ENCODE data around the gene CCDC188.

DNA sequence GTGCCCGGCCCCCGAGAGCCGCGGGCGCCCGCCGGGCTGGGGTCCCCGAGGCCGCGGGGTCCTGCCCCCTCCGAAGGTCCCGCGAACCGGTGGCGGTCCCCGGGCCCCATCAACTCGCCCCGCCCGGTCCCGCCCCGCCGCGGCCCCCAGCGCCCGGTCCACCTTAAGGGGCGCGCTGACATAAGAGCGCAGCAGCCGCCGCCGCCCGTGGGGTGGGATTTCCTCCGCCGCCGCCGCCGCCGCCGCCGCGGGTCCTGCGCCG lies 19.3 kb downstream of the CCDC188 start, which contains the start of gene ZDHHC8:
- TF ChIP-seq, protein P1, sequence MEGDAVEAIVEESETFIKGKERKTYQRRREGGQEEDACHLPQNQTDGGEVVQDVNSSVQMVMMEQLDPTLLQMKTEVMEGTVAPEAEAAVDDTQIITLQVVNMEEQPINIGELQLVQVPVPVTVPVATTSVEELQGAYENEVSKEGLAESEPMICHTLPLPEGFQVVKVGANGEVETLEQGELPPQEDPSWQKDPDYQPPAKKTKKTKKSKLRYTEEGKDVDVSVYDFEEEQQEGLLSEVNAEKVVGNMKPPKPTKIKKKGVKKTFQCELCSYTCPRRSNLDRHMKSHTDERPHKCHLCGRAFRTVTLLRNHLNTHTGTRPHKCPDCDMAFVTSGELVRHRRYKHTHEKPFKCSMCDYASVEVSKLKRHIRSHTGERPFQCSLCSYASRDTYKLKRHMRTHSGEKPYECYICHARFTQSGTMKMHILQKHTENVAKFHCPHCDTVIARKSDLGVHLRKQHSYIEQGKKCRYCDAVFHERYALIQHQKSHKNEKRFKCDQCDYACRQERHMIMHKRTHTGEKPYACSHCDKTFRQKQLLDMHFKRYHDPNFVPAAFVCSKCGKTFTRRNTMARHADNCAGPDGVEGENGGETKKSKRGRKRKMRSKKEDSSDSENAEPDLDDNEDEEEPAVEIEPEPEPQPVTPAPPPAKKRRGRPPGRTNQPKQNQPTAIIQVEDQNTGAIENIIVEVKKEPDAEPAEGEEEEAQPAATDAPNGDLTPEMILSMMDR (conservative IDR thresholded peaks at IDR 0.05; ENCODE audit: low read length), result no peak
- no peak for TF ChIP-seq EZH2phosphoT487 (IDR thresholded peaks at IDR 0.05; ENCODE audit: borderline replicate concordance, low read depth, low read length)

All from OCI-LY7 (cell line).